OCI-LY1 (cell line): Measurements from ENCODE around the gene ANKRD1.

ENCODE experiments used
- H2AFZ ChIP-seq: fragments of 200-600 bp; sonication (generic), shearing (Covaris generic); 2 replicates; pipeline ENCODE4 v1.6.0; 2014; ENCODE audit warnings: antibody characterized with exemption, mild to moderate bottlenecking, low read length
- H3F3A ChIP-seq: fragments of 200-600 bp; sonication (generic), shearing (Covaris generic); 2 replicates; pipeline ENCODE4 v1.6.0; 2014; ENCODE audit warnings: mild to moderate bottlenecking, antibody characterized with exemption, low read length, moderate library complexity; ENCODE audit not compliant: insufficient read depth
- H3K27ac ChIP-seq: fragments of 200-600 bp; sonication (generic); 2 replicates; pipeline ENCODE4 v1.5.1; 2014; ENCODE audit warnings: low read length, mixed run types, mild to moderate bottlenecking, low read depth; ENCODE audit not compliant: poor library complexity, severe bottlenecking
- H3K27me3 ChIP-seq: fragments of 200-600 bp; sonication (generic); 2 replicates; pipeline ENCODE4 v1.6.0; 2014; ENCODE audit warnings: antibody characterized with exemption, mild to moderate bottlenecking, low read length, moderate library complexity; ENCODE audit not compliant: insufficient read depth
- H3K36me3 ChIP-seq: fragments of 200-600 bp; sonication (generic); 2 replicates; pipeline ENCODE4 v1.6.1; 2014; ENCODE audit warnings: mild to moderate bottlenecking, antibody characterized with exemption, low read length, moderate library complexity, mixed read lengths; ENCODE audit not compliant: insufficient read depth
- H3K4me1 ChIP-seq: fragments of 200-600 bp; sonication (generic); 2 replicates; pipeline ENCODE4 v1.5.1; 2014; ENCODE audit warnings: mild to moderate bottlenecking, low read length, moderate library complexity; ENCODE audit not compliant: insufficient read depth, severe bottlenecking
- H3K4me2 ChIP-seq: fragments of 200-600 bp; sonication (generic), shearing (Covaris generic); 2 replicates; pipeline ENCODE4 v1.6.1; 2014; ENCODE audit warnings: low read length
- H3K4me3 ChIP-seq: fragments of 200-600 bp; sonication (generic); 2 replicates; pipeline ENCODE4 v1.5.1; 2014; ENCODE audit warnings: low read length, low read depth, mild to moderate bottlenecking, mixed read lengths; ENCODE audit not compliant: poor library complexity, severe bottlenecking
- H3K79me2 ChIP-seq: fragments of 200-600 bp; shearing (Covaris generic); 2 replicates; pipeline ENCODE4 v1.6.1; 2016; ENCODE audit warnings: mixed run types, low read length, mixed read lengths; ENCODE audit not compliant: insufficient read depth
- H3K9ac ChIP-seq: fragments of 200-600 bp; sonication (generic), shearing (Covaris generic); 2 replicates; pipeline ENCODE4 v1.6.1; 2014; ENCODE audit warnings: mild to moderate bottlenecking, low read length, mixed read lengths
- H3K9me2 ChIP-seq: fragments of 200-600 bp; sonication (generic), shearing (Covaris generic); 2 replicates; pipeline ENCODE4 v1.6.1; 2014; ENCODE audit warnings: low read depth, mild to moderate bottlenecking, low read length, mixed read lengths
- H3K9me3 ChIP-seq: fragments of 200-600 bp; shearing (Covaris generic); 2 replicates; pipeline ENCODE4 v1.6.1; 2014; ENCODE audit warnings: low read length, mixed read lengths
- H4K20me1 ChIP-seq: fragments of 200-600 bp; sonication (generic), shearing (Covaris generic); 2 replicates; pipeline ENCODE4 v1.6.0; 2016; ENCODE audit warnings: mild to moderate bottlenecking, low read length; ENCODE audit not compliant: insufficient read depth
- EZH2 ChIP-seq: fragments of 200-600 bp; sonication (generic), shearing (Covaris generic); IDR thresholded peaks from 2 replicates; pipeline ENCODE4 v1.8.0; 2017; ENCODE audit warnings: borderline replicate concordance, mixed run types, mild to moderate bottlenecking, antibody characterized with exemption, low read length, moderate library complexity, mixed read lengths
- TF ChIP-seq, protein P1 (sequence below): fragments of 200-600 bp; sonication (generic), shearing (Covaris generic); IDR thresholded peaks from 2 replicates; pipeline ENCODE4 v1.5.1; 2017; ENCODE audit warnings: mild to moderate bottlenecking, antibody characterized with exemption, low read length, moderate library complexity, mixed read lengths

ANKRD1 gene

DNA sequence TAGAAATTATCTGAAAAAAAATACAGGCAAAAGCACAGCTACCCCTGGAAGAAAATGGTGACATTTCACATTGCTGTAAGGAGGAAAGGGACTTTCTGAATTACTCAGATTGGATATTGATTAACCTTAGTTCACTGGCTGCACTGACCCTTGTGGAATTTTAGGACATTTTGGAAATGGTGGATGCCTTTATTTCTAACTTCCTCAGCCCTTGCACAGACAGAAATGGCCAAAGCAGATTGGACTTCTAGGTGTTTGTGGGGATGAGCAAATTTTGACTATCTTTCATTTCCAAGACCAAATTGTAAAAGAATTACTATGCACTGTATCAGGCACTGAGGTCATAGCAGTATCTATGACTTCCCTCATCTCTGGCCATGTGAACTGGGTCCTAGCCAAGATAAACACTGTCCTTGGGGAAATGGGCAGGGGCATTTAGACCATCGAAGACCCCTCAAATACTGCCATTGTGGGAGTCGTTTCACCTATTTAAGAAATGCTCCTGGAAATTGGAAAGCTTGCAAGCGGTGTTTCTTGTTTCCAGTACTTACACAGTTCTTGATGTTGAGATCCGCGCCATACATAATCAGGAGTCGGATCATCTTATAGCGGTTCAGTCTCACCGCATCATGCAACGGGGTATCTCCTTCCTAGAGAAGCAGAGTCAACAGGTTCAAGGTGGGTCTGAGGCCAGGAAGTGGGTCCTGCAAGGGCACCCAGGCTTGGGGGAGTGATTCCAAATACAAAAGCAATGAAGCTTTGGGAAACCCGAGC is 5.7 kb downstream of the ANKRD1 start:
- no peak overlapping the region for H3K9ac ChIP-seq
- TF ChIP-seq, protein P1, sequence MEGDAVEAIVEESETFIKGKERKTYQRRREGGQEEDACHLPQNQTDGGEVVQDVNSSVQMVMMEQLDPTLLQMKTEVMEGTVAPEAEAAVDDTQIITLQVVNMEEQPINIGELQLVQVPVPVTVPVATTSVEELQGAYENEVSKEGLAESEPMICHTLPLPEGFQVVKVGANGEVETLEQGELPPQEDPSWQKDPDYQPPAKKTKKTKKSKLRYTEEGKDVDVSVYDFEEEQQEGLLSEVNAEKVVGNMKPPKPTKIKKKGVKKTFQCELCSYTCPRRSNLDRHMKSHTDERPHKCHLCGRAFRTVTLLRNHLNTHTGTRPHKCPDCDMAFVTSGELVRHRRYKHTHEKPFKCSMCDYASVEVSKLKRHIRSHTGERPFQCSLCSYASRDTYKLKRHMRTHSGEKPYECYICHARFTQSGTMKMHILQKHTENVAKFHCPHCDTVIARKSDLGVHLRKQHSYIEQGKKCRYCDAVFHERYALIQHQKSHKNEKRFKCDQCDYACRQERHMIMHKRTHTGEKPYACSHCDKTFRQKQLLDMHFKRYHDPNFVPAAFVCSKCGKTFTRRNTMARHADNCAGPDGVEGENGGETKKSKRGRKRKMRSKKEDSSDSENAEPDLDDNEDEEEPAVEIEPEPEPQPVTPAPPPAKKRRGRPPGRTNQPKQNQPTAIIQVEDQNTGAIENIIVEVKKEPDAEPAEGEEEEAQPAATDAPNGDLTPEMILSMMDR: no peak
- TF ChIP-seq EZH2: no peak
- no peaks in the 10 kb centered on the region for H3K9me3 ChIP-seq
- H4K20me1 ChIP-seq: no peaks in the 10 kb centered on the region
- H3K4me3 ChIP-seq: no peak overlapping the region
- no peak overlapping the region for H2AFZ ChIP-seq
- no peaks in the 10 kb centered on the region for H3K36me3 ChIP-seq
- H3K9me2 ChIP-seq: no peaks in the 10 kb centered on the region
- no peaks in the 10 kb centered on the region for H3F3A ChIP-seq
- H3K4me2 ChIP-seq: no peak overlapping the region
- H3K79me2 ChIP-seq: no peaks in the 10 kb centered on the region
- H3K4me1 ChIP-seq: no peaks in the 10 kb centered on the region
- H3K27ac ChIP-seq: no peak overlapping the region
- H3K27me3 ChIP-seq: no peaks in the 10 kb centered on the region

DNA sequence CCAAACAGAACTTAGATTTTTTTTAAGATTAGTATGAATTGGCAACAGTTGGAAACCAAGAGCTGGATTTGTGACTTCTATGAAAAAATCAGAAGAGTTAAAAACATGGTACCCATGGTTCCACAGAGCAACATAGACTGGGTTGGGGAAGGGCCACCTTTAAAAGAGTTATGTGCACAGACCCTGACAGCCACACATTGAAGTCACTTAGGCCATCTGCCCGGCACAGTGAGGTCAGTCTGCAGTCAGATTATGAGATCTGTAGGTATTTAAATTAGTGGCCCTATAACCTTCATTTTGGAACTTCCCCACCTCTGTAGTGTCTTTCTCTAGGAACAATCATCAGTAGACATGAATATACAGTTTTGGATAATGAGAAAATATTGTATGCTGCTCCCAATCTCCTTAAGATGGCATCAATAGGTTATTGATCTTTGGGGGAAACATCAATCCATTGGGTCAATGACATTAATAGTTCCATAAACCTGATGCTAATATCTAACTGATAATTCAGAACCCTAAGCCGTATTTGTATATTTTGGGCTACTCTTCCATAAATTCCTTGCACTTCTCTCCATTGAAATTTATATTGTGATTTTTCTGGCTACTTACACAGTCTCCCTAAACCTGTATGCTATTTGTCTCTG is 7.0 kb downstream of the ANKRD1 start:
- H3K4me3 ChIP-seq: no peak overlapping the region
- no peak overlapping the region for H3K9ac ChIP-seq
- H3K79me2 ChIP-seq: no peaks in the 10 kb centered on the region
- no peak overlapping the region for H2AFZ ChIP-seq
- no peaks in the 10 kb centered on the region for H3K4me1 ChIP-seq
- H3K9me3 ChIP-seq: no peaks in the 10 kb centered on the region
- H3K27me3 ChIP-seq: no peaks in the 10 kb centered on the region
- no peaks in the 10 kb centered on the region for H3F3A ChIP-seq
- no peak overlapping the region for H3K27ac ChIP-seq
- TF ChIP-seq, protein P1: no peak
- no peak for TF ChIP-seq EZH2
- no peaks in the 10 kb centered on the region for H3K36me3 ChIP-seq
- no peak overlapping the region for H3K4me2 ChIP-seq
- no peaks in the 10 kb centered on the region for H3K9me2 ChIP-seq
- no peaks in the 10 kb centered on the region for H4K20me1 ChIP-seq

DNA sequence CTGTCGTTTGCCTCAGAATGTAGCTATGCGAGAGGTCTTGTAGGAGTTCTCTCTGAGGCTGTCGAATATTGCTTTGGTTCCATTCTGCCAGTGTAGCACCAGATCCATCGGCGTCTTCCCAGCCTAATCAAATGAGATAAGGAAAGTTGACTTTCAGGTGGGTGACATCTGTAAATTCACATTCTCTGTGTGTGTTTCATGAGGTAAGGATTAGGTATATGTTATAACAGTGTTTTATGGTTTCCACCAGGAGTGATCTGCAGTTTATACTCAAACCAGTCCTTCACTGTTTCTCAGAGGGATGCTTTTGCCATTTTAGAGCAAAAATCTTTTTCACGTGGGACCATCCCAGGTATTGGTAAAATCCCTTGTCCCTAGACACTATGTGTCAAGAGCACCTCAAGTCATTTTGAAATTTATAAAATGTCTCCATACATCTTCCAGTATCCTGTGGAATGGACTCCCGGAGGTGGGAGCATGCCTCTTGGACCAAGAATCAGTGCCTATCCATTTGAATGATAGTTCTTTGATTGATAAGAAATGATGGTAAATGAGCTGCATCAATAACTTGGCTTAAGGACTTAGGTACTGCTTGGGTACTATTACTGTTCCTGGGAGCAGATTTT is 7.9 kb downstream of the ANKRD1 start:
- H3K4me3 ChIP-seq: no peak overlapping the region
- no peak overlapping the region for H3K27ac ChIP-seq
- no peaks in the 10 kb centered on the region for H3K9me3 ChIP-seq
- H2AFZ ChIP-seq: no peak overlapping the region
- H3F3A ChIP-seq: no peaks in the 10 kb centered on the region
- no peaks in the 10 kb centered on the region for H3K9me2 ChIP-seq
- no peak overlapping the region for H3K4me2 ChIP-seq
- H3K27me3 ChIP-seq: no peaks in the 10 kb centered on the region
- no peaks in the 10 kb centered on the region for H3K36me3 ChIP-seq
- TF ChIP-seq EZH2: no peak
- TF ChIP-seq, protein P1: no peak
- no peaks in the 10 kb centered on the region for H3K79me2 ChIP-seq
- no peak overlapping the region for H3K9ac ChIP-seq
- no peaks in the 10 kb centered on the region for H3K4me1 ChIP-seq
- no peaks in the 10 kb centered on the region for H4K20me1 ChIP-seq
